Calu3 (cell line): ENCODE measurements around the gene RABGEF1. TPM values are rescaled to one million over a fixed set of nuclear protein-coding genes. Genes with fewer than 3 reads are reported as not detected.

ENCODE experiments used
- BruUV-seq: library from RNA; stranded (reverse); fragments of 400-500 nt; replicated peaks from 2 replicates; lab custom pipeline; 2021; lab: Mats Ljungman, UMichigan
- CTCF ChIA-PET: fragments of 300-600 bp; sonication (Branson Sonifier 250); formaldehyde crosslinking; loops from one replicate; lab custom pipeline; 2022; ENCODE audit warnings: antibody characterized with exemption; lab: Charles Lee
- DNase-seq: peaks from one replicate; pipeline ENCODE4 v3.0.0; 2022
- H3K27ac Mint-ChIP-seq: one replicate; pipeline ENCODE4 v1.8.0; 2022; ENCODE audit warnings: mixed read lengths; ENCODE audit not compliant: unreplicated experiment
- H3K27me3 Mint-ChIP-seq: one replicate; pipeline ENCODE4 v1.8.0; 2022; ENCODE audit warnings: mixed read lengths; ENCODE audit not compliant: unreplicated experiment
- H3K36me3 Mint-ChIP-seq: one replicate; pipeline ENCODE4 v1.8.0; 2022; ENCODE audit warnings: mild to moderate bottlenecking, moderate library complexity, mixed read lengths; ENCODE audit not compliant: insufficient read depth, unreplicated experiment
- H3K4me1 Mint-ChIP-seq: one replicate; pipeline ENCODE4 v1.8.0; 2022; ENCODE audit warnings: mild to moderate bottlenecking, low read depth, mixed read lengths; ENCODE audit not compliant: unreplicated experiment
- H3K4me3 Mint-ChIP-seq: one replicate; pipeline ENCODE4 v1.8.0; 2022; ENCODE audit warnings: mild to moderate bottlenecking, low read depth, moderate library complexity, mixed read lengths; ENCODE audit not compliant: unreplicated experiment
- H3K9me3 Mint-ChIP-seq: one replicate; pipeline ENCODE4 v1.8.0; 2022; ENCODE audit warnings: low read depth, mixed read lengths; ENCODE audit not compliant: unreplicated experiment
- intact Hi-C: fragments of 100-400 bp; cut with micrococcal nuclease; formaldehyde crosslinking; loops from one replicate; pipeline ENCODE4 v1.10.0; 2022; ENCODE audit not compliant: unreplicated experiment
- total RNA-seq: library from RNA; stranded (reverse); gene quantifications from 2 replicates; pipeline ENCODE4 v1.2.3, GENCODE V29; 2022
- TF ChIP-seq, protein P1 (sequence below): fragments of 200-600 bp; IDR thresholded peaks from one replicate; pipeline ENCODE4 v1.8.0; 2022; ENCODE audit warnings: antibody characterized with exemption; ENCODE audit not compliant: unreplicated experiment

RABGEF1 gene
- total RNA-seq, 1 experiment from 2014 or later = 12.2 TPM

DNA sequence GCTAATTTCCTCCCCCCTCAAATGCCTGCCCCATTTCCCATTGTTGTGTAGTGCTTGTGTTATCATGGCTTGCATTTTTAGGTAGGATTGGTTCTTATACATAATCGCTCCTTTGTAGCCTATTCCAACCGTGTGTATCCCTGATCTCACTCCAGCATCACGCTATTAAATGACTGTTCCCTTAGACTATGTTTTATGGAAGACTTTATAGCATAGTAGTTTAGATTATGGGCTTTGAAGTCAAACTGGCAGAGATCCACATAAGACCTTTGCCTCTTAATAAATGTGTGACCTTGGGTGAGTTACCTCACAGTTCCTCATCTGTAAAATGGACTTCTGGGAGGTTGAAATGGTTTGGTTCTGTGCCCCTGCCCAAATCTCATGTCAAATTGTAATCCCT lies 5.4 kb upstream of the RABGEF1 start:
- DNase-seq = no peak
- Mint-ChIP-seq H3K4me3 (no peak overlapping the region), H3K36me3 (peaks cover 11% of the 10 kb centered on the region), H3K4me1 (no peaks in the 10 kb centered on the region), H3K9me3 (peaks cover 4% of the 10 kb centered on the region), H3K27ac (no peak overlapping the region), H3K27me3 (no peaks in the 10 kb centered on the region)
- intact Hi-C loops = no loop called here
- CTCF ChIA-PET = no interaction called here
- TF ChIP-seq, protein P1, sequence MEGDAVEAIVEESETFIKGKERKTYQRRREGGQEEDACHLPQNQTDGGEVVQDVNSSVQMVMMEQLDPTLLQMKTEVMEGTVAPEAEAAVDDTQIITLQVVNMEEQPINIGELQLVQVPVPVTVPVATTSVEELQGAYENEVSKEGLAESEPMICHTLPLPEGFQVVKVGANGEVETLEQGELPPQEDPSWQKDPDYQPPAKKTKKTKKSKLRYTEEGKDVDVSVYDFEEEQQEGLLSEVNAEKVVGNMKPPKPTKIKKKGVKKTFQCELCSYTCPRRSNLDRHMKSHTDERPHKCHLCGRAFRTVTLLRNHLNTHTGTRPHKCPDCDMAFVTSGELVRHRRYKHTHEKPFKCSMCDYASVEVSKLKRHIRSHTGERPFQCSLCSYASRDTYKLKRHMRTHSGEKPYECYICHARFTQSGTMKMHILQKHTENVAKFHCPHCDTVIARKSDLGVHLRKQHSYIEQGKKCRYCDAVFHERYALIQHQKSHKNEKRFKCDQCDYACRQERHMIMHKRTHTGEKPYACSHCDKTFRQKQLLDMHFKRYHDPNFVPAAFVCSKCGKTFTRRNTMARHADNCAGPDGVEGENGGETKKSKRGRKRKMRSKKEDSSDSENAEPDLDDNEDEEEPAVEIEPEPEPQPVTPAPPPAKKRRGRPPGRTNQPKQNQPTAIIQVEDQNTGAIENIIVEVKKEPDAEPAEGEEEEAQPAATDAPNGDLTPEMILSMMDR = no peak
- no TSS peak for BruUV-seq

DNA sequence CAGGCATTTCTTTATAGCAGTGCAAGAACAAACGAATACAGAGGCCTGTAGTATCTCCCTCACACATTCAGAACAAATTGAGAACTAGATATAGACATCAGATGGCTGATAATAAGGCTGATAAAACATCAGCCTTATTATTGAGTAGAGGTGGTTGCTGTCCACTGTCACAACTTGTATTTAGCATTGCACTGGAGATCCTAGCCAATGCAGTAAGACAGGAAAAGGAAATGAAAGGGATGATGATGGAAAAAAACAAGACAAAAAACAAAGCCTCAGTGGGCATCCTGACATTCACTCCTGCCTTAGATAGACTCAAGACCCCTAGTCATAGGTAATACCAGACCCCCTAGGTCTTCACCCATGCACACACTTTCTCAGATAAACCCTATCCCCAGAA lies 4.7 kb upstream of the RABGEF1 start:
- DNase-seq = no peak
- H3K27ac Mint-ChIP-seq = no peak overlapping the region
- CTCF ChIA-PET = no interaction called here
- intact Hi-C loops = no loop called here
- no TSS peak for BruUV-seq
- peaks cover 18% of the 10 kb centered on the region for H3K36me3 Mint-ChIP-seq
- no peaks in the 10 kb centered on the region for H3K27me3 Mint-ChIP-seq
- H3K9me3 Mint-ChIP-seq = peaks cover 4% of the 10 kb centered on the region
- TF ChIP-seq, protein P1 = no peak
- H3K4me3 Mint-ChIP-seq = no peak overlapping the region
- H3K4me1 Mint-ChIP-seq = no peaks in the 10 kb centered on the region

DNA sequence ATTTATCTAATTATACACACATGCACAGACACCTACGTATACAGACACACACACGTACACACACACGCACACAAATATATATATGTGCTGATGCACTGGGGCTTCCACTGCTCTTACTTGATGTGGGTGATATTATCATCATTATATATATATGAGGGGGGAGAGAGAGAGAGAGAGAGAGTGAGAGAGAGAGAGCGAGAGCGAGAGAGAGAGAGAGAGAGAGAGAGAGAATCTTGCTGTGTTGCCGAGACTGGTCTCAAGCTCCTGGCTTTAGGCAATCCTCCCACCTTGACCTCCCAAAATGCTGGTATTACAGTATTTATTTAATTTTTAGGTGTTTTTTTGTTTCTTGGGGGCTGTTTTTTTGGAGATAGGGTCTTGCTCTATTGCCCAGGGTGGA lies 3.6 kb upstream of the RABGEF1 start:
- H3K27me3 Mint-ChIP-seq = no peaks in the 10 kb centered on the region
- no peaks in the 10 kb centered on the region for H3K4me1 Mint-ChIP-seq
- peaks cover 28% of the 10 kb centered on the region for H3K36me3 Mint-ChIP-seq
- CTCF ChIA-PET = no interaction called here
- H3K27ac Mint-ChIP-seq = no peak overlapping the region
- H3K9me3 Mint-ChIP-seq = peaks cover 4% of the 10 kb centered on the region
- BruUV-seq = no TSS peak
- intact Hi-C loops = no loop called here
- DNase-seq = no peak
- TF ChIP-seq, protein P1 = no peak
- no peak overlapping the region for H3K4me3 Mint-ChIP-seq

DNA sequence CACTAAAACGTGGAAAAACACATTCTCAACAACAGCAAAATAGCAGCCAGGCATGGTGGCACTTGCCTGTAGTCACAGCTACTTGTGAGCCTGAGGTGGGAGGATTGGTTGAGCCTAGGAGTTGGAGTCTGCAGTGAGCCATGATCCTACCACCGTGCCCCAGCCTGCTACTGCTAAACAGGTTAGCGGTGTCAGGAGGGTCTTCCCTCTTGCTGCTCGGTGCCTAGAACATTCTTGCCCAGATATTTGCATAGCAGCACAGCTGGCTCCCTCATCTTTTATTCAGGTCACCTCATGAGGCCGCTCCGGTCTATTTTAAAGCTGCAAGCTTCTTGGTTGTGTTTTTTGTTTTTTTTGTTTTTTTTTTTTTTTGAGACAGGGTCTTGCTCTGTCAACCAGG lies 2.9 kb upstream of the RABGEF1 start:
- no peaks in the 10 kb centered on the region for H3K27me3 Mint-ChIP-seq
- H3K27ac Mint-ChIP-seq = no peak overlapping the region
- DNase-seq = no peak
- H3K9me3 Mint-ChIP-seq = peaks cover 4% of the 10 kb centered on the region
- CTCF ChIA-PET = no interaction called here
- no peaks in the 10 kb centered on the region for H3K4me1 Mint-ChIP-seq
- TF ChIP-seq, protein P1 = no peak
- no TSS peak for BruUV-seq
- peaks cover 31% of the 10 kb centered on the region for H3K36me3 Mint-ChIP-seq
- intact Hi-C loops = no loop called here
- H3K4me3 Mint-ChIP-seq = no peak overlapping the region
